Stimulated activated memory B cell treated with anti-CD40 and anti-IgM and Interleukin-4, amounts not matched to agents 10 μg/mL and 1 μg/mL and 100 μg/mL, for 72 hours (primary cell): ENCODE measurements around the gene LRRC8E.

Experiments
- ATAC-seq: fragments of 150-1000 bp; cut with Tn5 transposase; 2 replicates; pipeline ENCODE4 v1.10.0; 2021
- H3K27ac Mint-ChIP-seq: one replicate; pipeline ENCODE4 v1.8.0; 2022; ENCODE audit warnings: mild to moderate bottlenecking, mixed read lengths
- H3K27me3 Mint-ChIP-seq: one replicate; pipeline ENCODE4 v1.8.0; 2022; ENCODE audit warnings: mixed read lengths
- H3K36me3 Mint-ChIP-seq: one replicate; pipeline ENCODE4 v1.8.0; 2022; ENCODE audit warnings: mixed read lengths
- H3K4me1 Mint-ChIP-seq: one replicate; pipeline ENCODE4 v1.8.0; 2022; ENCODE audit warnings: mixed read lengths
- H3K4me3 Mint-ChIP-seq: one replicate; pipeline ENCODE4 v1.8.0; 2022; ENCODE audit warnings: mild to moderate bottlenecking, moderate library complexity, mixed read lengths
- H3K9me3 Mint-ChIP-seq: one replicate; pipeline ENCODE4 v1.8.0; 2022; ENCODE audit warnings: mixed read lengths

LRRC8E gene

DNA sequence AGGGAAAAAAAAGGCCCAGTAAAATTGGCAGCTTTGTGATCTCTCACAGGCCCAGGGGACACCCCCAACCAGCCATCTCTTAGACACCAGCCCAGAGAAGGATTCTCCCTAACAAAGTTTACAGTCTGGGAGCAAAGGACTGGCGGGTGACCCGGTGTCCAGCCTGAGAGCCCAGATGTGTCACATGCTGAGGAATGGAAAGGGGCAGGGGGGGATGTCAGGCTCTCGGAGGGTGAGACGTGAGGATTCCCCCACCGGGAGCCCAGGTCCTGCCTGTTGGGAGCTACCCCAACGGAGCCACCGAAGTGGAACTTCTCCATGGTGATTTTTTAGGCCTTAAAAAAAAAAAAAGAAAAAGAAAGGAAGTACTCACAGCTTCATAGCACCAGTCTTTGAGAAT is 42.5 kb downstream of the LRRC8E start:
- Mint-ChIP-seq H3K4me1 (peaks cover 17% of the 10 kb centered on the region), H3K27ac (no peak overlapping the region), H3K9me3 (no peaks in the 10 kb centered on the region), H3K36me3 (peaks cover 37% of the 10 kb centered on the region), H3K4me3 (no peak overlapping the region), H3K27me3 (no peaks in the 10 kb centered on the region)
- ATAC-seq, result no peak

GRCh38 chr19:7931221-7932061 is 43.1 kb downstream of the LRRC8E start:
- no peak overlapping the region for H3K4me3 Mint-ChIP-seq
- H3K27me3 Mint-ChIP-seq, result no peaks in the 10 kb centered on the region
- peaks cover 17% of the 10 kb centered on the region for H3K4me1 Mint-ChIP-seq
- H3K9me3 Mint-ChIP-seq, result no peaks in the 10 kb centered on the region
- H3K36me3 Mint-ChIP-seq, result peaks cover 44% of the 10 kb centered on the region
- H3K27ac Mint-ChIP-seq, result no peak overlapping the region
- no peak for ATAC-seq

- Mint-ChIP-seq H3K4me3 (no peak overlapping the region), H3K27me3 (no peaks in the 10 kb centered on the region), H3K36me3 (peaks cover 50% of the 10 kb centered on the region), H3K4me1 (peaks cover 17% of the 10 kb centered on the region), H3K9me3 (no peaks in the 10 kb centered on the region), H3K27ac (no peak overlapping the region)
- no peak for ATAC-seq
Observed at GRCh38 chr19:7932276-7932929, 44.1 kb downstream of the LRRC8E start.

- Mint-ChIP-seq H3K9me3 (no peaks in the 10 kb centered on the region), H3K27me3 (no peaks in the 10 kb centered on the region), H3K4me3 (no peak overlapping the region), H3K4me1 (peaks cover 17% of the 10 kb centered on the region), H3K27ac (no peak overlapping the region), H3K36me3 (peaks cover 50% of the 10 kb centered on the region)
- no peak for ATAC-seq
Observed at GRCh38 chr19:7932930-7933300, 44.6 kb downstream of the LRRC8E start.

- Mint-ChIP-seq H3K9me3 (no peaks in the 10 kb centered on the region), H3K27ac (no peak overlapping the region), H3K36me3 (peaks cover 51% of the 10 kb centered on the region), H3K4me3 (no peak overlapping the region), H3K27me3 (no peaks in the 10 kb centered on the region), H3K4me1 (peaks cover 17% of the 10 kb centered on the region)
- no peak for ATAC-seq
Observed at GRCh38 chr19:7933411-7933810, 45.1 kb downstream of the LRRC8E start.

GRCh38 chr19:7933828-7934725 is 45.8 kb downstream of the LRRC8E start:
- Mint-ChIP-seq H3K4me1 (peaks cover 20% of the 10 kb centered on the region), H3K4me3 (no peak overlapping the region), H3K9me3 (no peaks in the 10 kb centered on the region), H3K27me3 (no peaks in the 10 kb centered on the region), H3K27ac (no peak overlapping the region), H3K36me3 (peaks cover 57% of the 10 kb centered on the region)
- no peak for ATAC-seq

DNA sequence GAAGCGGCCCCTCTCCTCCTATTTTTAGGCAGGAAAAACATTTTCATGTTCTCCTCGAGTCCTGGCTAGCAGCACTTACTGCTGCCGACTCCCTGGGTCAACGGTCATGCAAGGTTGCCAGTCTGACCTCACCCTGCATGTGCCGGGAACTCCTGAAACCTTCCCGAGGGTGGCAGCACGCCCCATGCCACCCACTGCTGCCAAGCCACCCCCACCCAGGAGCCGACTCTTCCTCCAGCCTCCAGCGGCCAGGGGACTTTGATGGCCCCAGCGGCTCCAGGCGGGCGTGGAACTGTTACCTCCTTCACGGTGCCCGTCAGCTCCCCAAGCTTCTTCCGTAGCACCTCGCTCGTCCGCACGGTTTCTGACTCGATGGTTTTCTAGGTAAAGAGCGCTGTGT is 46.5 kb downstream of the LRRC8E start:
- ATAC-seq, result no peak
- H3K9me3 Mint-ChIP-seq, result no peaks in the 10 kb centered on the region

DNA sequence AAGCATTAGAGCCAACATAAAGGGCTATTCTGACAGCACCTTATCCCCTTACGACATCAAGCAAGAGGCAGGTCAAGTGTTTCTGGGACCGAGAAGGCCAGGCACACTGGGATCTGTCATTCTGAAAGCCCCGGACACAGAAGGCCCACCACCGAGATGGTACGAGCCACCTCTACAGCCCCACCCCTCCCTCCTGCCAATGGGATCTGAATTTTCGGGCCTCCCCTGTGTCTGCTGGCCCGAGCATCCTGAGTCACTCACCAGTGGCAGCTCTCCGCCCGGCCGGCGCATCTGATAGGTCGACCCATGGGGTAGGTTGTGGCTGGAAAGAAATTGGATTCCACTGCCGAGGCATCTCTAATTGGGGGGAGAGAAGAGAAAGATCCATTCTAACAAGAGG is 52.5 kb downstream of the LRRC8E start:
- Mint-ChIP-seq H3K4me1 (peaks cover 54% of the 10 kb centered on the region), H3K27me3 (no peaks in the 10 kb centered on the region), H3K4me3 (no peak overlapping the region), H3K36me3 (peaks cover 36% of the 10 kb centered on the region), H3K9me3 (no peaks in the 10 kb centered on the region), H3K27ac (no peak overlapping the region)
- ATAC-seq, result no peak

More for the DNA sequence above, 46.5 kb downstream of the LRRC8E start:
- H3K4me3 Mint-ChIP-seq, result no peak overlapping the region
- H3K27me3 Mint-ChIP-seq, result no peaks in the 10 kb centered on the region
- H3K36me3 Mint-ChIP-seq, result peaks cover 59% of the 10 kb centered on the region
- no peak overlapping the region for H3K27ac Mint-ChIP-seq
- peaks cover 14% of the 10 kb centered on the region for H3K4me1 Mint-ChIP-seq

- Mint-ChIP-seq H3K27ac (no peak overlapping the region), H3K27me3 (no peaks in the 10 kb centered on the region), H3K4me3 (peak overlapping the region; percentile 85), H3K36me3 (peaks cover 26% of the 10 kb centered on the region), H3K9me3 (no peaks in the 10 kb centered on the region), H3K4me1 (peaks cover 47% of the 10 kb centered on the region)
- no peak for ATAC-seq
Observed at GRCh38 chr19:7941895-7942596, 53.7 kb downstream of the LRRC8E start.

GRCh38 chr19:7942981-7943443 is 54.7 kb downstream of the LRRC8E start:
- peak; percentile 31 for ATAC-seq

DNA sequence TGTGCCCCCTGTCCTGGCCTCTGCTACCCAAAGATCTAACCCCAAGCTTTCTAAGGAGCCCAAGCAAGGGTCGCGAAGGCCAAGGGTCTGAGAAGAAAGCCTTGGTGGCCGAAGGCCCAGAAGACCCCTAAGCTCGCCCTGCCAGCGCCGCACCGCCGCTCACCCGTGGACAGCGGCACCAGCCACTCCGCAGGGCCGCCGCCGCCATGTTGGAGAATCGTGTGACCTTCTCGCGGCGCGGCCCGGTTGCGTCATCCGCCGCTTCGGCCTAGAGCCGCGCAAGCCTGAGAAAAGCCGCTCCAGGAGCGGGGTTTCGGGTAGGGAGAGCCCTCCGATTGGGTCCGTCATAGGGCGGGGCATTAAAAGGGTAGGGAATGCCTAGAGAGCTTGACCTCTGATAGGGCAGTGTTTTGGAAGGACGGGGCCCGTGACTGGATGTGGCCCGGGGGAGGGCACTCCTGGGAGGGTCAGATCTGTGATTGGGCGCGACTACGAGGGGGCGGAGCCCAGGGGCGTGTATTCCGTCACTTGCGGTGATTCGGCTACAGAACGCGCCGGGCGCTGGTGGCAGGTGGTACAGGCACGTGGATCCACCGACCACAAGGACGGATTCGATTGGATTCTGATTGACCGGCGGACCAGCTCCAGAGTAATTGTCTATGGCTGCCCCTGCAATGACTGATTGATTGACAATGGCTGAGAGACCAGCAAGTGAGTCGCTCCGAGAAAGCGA is 55.3 kb downstream of the LRRC8E start, which contains the start of gene TIMM44:
Gene TIMM44, minus strand, starts transcription at position 223 of the 733 bp plus-strand sequence. Its CDS starts 15 bp downstream, at position 208.
- Mint-ChIP-seq H3K4me3 (peak within 1 kb of the TSS; percentile 85), H3K36me3 (peaks cover 16% of the 10 kb centered on the region), H3K27ac (peak within 1 kb of the TSS; percentile 88), H3K9me3 (no peaks in the 10 kb centered on the region), H3K4me1 (peaks cover 46% of the 10 kb centered on the region), H3K27me3 (no peaks in the 10 kb centered on the region)
- peak; percentile 100 for ATAC-seq

More at GRCh38 chr19:7942981-7943443, 54.7 kb downstream of the LRRC8E start:
- Mint-ChIP-seq H3K27me3 (no peaks in the 10 kb centered on the region), H3K36me3 (peaks cover 18% of the 10 kb centered on the region), H3K4me1 (peaks cover 47% of the 10 kb centered on the region), H3K4me3 (peak overlapping the region; percentile 85), H3K27ac (peak overlapping the region; percentile 88), H3K9me3 (no peaks in the 10 kb centered on the region)

DNA sequence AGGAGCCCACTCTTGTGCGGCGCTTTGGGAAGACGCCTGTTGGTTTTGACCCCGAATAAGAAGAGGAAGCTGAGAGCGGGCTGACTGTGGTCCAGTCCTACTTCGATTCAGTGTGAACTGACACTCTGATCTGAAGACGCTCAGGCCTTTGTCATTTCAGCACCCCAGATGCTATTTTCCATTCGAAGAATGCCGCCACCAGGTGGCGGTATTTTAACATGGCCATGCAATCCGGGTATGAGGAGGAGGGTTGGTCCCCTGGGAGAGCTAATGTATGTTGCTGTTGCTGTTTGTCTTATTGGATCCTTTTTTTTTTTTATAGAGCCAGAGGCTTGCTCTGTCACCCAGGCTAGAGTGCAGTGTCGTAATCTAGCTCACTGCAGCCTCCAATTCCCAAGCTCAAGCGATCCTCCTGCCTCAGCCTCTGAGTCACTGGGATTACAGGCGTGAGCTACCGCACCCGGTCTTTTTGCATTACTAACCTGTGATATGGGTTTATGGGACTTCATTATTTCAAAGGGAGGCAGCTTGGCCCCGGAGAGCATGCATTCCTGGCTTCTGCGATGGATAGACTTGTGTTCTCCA is 56.0 kb downstream of the LRRC8E start:
- H3K4me1 Mint-ChIP-seq, result peaks cover 41% of the 10 kb centered on the region
- H3K36me3 Mint-ChIP-seq, result peaks cover 10% of the 10 kb centered on the region
- ATAC-seq, result peak; percentile 68
- H3K4me3 Mint-ChIP-seq, result peak overlapping the region; percentile 85
- no peaks in the 10 kb centered on the region for H3K9me3 Mint-ChIP-seq
- H3K27ac Mint-ChIP-seq, result peak overlapping the region; percentile 88
- no peaks in the 10 kb centered on the region for H3K27me3 Mint-ChIP-seq

DNA sequence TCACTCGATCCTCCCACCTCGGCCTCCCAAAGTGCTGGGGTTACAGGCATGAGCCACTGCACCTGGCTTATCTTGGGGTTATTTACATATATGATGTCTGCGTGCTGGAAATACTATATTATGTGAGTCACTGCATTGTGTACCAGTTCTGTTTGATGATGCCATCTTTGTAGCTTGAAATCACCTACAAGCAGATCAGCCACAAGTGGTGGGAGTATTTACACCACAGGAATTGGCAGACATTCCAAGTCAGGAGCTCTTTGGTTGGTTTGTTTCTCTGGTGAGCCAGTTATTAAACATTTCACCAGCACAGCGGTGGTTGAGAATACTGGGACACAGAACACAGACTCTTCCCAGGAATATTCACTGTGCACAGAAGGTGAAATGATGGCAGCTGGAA is 59.6 kb downstream of the LRRC8E start:
- Mint-ChIP-seq H3K36me3 (no peaks in the 10 kb centered on the region), H3K27me3 (no peaks in the 10 kb centered on the region), H3K4me1 (peaks cover 17% of the 10 kb centered on the region), H3K27ac (no peak overlapping the region), H3K4me3 (no peak overlapping the region), H3K9me3 (no peaks in the 10 kb centered on the region)
- ATAC-seq, result no peak
